ENCODE results near the gene MAD1L1. TPM values are rescaled to one million over a fixed set of nuclear protein-coding genes. Genes with fewer than 3 reads are reported as not detected.

The MAD1L1 gene
- total RNA-seq, 2 donors from 2014 or later: 59.1 to 61.4 TPM

DNA sequence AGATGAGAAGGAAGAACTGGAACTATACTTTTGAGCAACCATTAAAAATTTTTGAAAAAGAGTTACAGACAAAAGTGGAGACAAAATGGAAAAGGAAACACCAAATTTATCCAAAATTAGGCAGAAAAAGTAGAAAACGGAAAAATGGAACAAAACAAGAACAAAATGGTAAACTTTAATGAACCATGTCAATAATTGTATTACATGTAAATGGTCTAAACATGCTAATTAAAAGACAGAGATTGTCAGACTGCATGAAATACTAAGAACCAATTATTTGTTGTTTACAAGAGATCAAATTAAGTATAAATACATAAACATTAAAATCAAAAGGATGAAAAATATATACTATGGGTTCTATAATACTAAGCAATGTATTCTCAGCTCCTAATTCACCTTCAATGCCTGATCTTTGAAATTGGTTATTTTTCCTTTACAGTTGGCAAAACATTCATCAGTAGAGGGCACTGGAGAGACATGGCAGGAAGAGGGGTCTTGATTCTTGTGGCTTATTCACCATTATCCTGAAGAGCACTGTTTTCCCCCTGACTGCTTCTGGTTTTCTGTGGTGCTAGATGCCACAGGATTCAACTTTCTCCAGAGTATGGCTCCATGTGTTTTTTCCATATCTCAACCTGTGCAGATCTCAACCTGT, 437.7 kb downstream of the MAD1L1 start:
- 33 to 60% methylated on average over 1 of the region's 1 CpG for WGBS, 2 experiments (ENCODE audit: insufficient coverage in 1 of 2, insufficient read length in 1 of 2)
- Mint-ChIP-seq H3K27ac (no peak overlapping the region), H3K36me3 (ENCODE audit: low read depth) (no peaks in the 10 kb centered on the region), H3K9me3 (peaks cover 49% of the 10 kb centered on the region), H3K27me3 (ENCODE audit: insufficient read depth) (peaks cover 10% of the 10 kb centered on the region), H3K4me1 (no peaks in the 10 kb centered on the region), H3K4me3 (no peak overlapping the region)
- no peak for DNase-seq
- Histone ChIP-seq H3K9me3 (ENCODE audit: control insufficient read depth, low read length) (peaks cover 22% of the 10 kb centered on the region), H3K27ac (ENCODE audit: low read depth, low read length) (no peak overlapping the region), H3K36me3 (ENCODE audit: control insufficient read depth, insufficient read depth, low read length) (no peaks in the 10 kb centered on the region), H3K4me1 (ENCODE audit: control insufficient read depth, insufficient read depth, low read length) (no peaks in the 10 kb centered on the region), H3K27me3 (ENCODE audit: control insufficient read depth, insufficient read depth, low read length, poor library complexity, severe bottlenecking) (no peaks in the 10 kb centered on the region), H3K4me3 (ENCODE audit: low read length) (no peak overlapping the region), H3K9ac (ENCODE audit: extremely low read depth, low read length, poor library complexity, severe bottlenecking) (no peak overlapping the region)
- TF ChIP-seq, protein P1, sequence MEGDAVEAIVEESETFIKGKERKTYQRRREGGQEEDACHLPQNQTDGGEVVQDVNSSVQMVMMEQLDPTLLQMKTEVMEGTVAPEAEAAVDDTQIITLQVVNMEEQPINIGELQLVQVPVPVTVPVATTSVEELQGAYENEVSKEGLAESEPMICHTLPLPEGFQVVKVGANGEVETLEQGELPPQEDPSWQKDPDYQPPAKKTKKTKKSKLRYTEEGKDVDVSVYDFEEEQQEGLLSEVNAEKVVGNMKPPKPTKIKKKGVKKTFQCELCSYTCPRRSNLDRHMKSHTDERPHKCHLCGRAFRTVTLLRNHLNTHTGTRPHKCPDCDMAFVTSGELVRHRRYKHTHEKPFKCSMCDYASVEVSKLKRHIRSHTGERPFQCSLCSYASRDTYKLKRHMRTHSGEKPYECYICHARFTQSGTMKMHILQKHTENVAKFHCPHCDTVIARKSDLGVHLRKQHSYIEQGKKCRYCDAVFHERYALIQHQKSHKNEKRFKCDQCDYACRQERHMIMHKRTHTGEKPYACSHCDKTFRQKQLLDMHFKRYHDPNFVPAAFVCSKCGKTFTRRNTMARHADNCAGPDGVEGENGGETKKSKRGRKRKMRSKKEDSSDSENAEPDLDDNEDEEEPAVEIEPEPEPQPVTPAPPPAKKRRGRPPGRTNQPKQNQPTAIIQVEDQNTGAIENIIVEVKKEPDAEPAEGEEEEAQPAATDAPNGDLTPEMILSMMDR (conservative IDR thresholded peaks at IDR 0.05): peak; percentile 46

DNA sequence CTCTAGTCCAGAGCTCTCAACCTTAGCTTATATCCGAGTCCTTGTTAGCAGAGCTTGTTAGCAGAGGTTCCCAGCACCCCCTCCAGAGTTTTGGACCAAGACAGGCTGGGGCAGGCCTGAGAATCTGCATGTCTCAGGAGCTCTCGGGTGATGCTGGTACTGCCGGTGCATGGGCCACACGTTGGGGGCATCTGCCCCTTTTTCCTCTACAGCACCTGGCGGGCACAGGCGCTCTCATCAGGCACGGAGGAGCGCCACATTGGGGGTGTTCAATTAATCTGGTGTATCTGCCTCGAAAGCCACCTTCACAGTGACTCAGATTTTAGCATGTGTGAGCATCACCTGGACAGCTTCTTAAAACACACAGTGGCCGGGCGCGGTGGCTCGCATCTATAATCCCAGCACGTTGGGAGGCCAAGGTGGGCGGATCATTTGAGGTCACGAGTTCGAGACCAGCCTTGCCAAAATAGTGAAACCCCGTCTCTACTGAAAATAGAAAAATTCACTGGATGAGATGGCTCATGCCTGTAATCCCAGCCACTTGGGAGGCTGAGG, 445.0 kb downstream of the MAD1L1 start:
- peaks cover 7% of the 10 kb centered on the region for H3K9me3 ChIP-seq (ENCODE audit: control insufficient read depth, low read length)
- no peak overlapping the region for H3K27ac ChIP-seq (ENCODE audit: low read depth, low read length)
- H3K4me1 Mint-ChIP-seq: no peaks in the 10 kb centered on the region
- no peaks in the 10 kb centered on the region for H3K36me3 ChIP-seq (ENCODE audit: control insufficient read depth, insufficient read depth, low read length)
- WGBS, 2 experiments (ENCODE audit: insufficient coverage in 1 of 2, insufficient read length in 1 of 2): 91 to 97% methylated on average over 15 to 18 of the region's 18 CpGs
- H3K9ac ChIP-seq (ENCODE audit: extremely low read depth, low read length, poor library complexity, severe bottlenecking): no peak overlapping the region
- TF ChIP-seq, protein P1 (conservative IDR thresholded peaks at IDR 0.05): no peak
- H3K4me3 Mint-ChIP-seq: no peak overlapping the region
- no peak overlapping the region for H3K27ac Mint-ChIP-seq
- no peaks in the 10 kb centered on the region for H3K4me1 ChIP-seq (ENCODE audit: control insufficient read depth, insufficient read depth, low read length)
- H3K4me3 ChIP-seq (ENCODE audit: low read length): no peak overlapping the region
- DNase-seq: no peak
- H3K27me3 Mint-ChIP-seq (ENCODE audit: insufficient read depth): peaks cover 4% of the 10 kb centered on the region
- H3K9me3 Mint-ChIP-seq: peaks cover 29% of the 10 kb centered on the region
- H3K36me3 Mint-ChIP-seq (ENCODE audit: low read depth): no peaks in the 10 kb centered on the region
- H3K27me3 ChIP-seq (ENCODE audit: control insufficient read depth, insufficient read depth, low read length, poor library complexity, severe bottlenecking): no peaks in the 10 kb centered on the region

DNA sequence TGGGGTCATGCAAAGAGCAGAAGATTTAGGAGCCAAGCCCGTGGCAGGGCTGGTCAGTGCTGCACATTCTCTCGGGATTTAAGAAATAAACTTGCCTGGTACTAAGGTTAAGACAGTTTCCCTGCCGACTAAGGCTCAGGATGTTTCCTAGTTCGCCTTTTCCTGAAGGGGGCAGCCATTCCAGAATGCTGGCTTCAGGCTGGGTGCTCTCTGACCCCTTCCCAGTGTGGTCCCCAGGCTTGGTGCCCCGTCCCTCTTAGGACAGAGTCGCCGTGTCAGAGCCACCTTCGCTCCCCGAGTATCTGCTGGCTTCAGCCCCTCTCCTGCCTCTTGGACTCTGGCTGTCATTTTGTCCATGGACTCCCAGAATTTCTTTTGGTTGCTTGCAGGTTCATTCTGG, 445.5 kb downstream of the MAD1L1 start:
- H3K27me3 ChIP-seq (ENCODE audit: control insufficient read depth, insufficient read depth, low read length, poor library complexity, severe bottlenecking): no peaks in the 10 kb centered on the region
- WGBS, 2 experiments (ENCODE audit: insufficient coverage in 1 of 2, insufficient read length in 1 of 2): 81 to 83% methylated on average over 9 of the region's 9 CpGs
- H3K9me3 ChIP-seq (ENCODE audit: control insufficient read depth, low read length): peaks cover 7% of the 10 kb centered on the region
- Mint-ChIP-seq H3K27ac (no peak overlapping the region), H3K4me1 (no peaks in the 10 kb centered on the region), H3K27me3 (ENCODE audit: insufficient read depth) (peaks cover 4% of the 10 kb centered on the region), H3K36me3 (ENCODE audit: low read depth) (no peaks in the 10 kb centered on the region), H3K9me3 (peaks cover 27% of the 10 kb centered on the region), H3K4me3 (no peak overlapping the region)
- no peak overlapping the region for H3K4me3 ChIP-seq (ENCODE audit: low read length)
- H3K4me1 ChIP-seq (ENCODE audit: control insufficient read depth, insufficient read depth, low read length): no peaks in the 10 kb centered on the region
- H3K27ac ChIP-seq (ENCODE audit: low read depth, low read length): no peak overlapping the region
- no peak overlapping the region for H3K9ac ChIP-seq (ENCODE audit: extremely low read depth, low read length, poor library complexity, severe bottlenecking)
- DNase-seq: peak; percentile 57
- no peaks in the 10 kb centered on the region for H3K36me3 ChIP-seq (ENCODE audit: control insufficient read depth, insufficient read depth, low read length)
- TF ChIP-seq, protein P1 (conservative IDR thresholded peaks at IDR 0.05): peak; percentile 28

Data from endodermal cell (in vitro differentiated cells).